AG10803 (cell line): Measurements from ENCODE around the gene CWH43.
"Not testable (repeated sequence)": the region's sequence is repeated elsewhere in the genome, so short reads cannot be mapped to it uniquely, and the experiment has no call there.

Experiments used
- DNase-seq: peaks from one replicate; pipeline ENCODE4 v3.0.0; 2010; ENCODE audit warnings: low read depth
- H3K4me3 ChIP-seq: 2 replicates; pipeline ENCODE4 v1.5.1; 2011; ENCODE audit warnings: mild to moderate bottlenecking, low read length, control low read depth
- CTCF ChIP-seq: conservative IDR thresholded peaks from 2 replicates; pipeline ENCODE4 v1.5.1; 2011; ENCODE audit warnings: mild to moderate bottlenecking, low read length, control low read depth, inconsistent platforms

Gene CWH43

GRCh38 chr4:48974979-48975640 lies 11.0 kb upstream of the CWH43 start:
- no peak for TF ChIP-seq CTCF
- no peak for DNase-seq
- no peak overlapping the region for H3K4me3 ChIP-seq

- no peak for DNase-seq
- TF ChIP-seq CTCF = no peak
- no peak overlapping the region for H3K4me3 ChIP-seq
Observed at GRCh38 chr4:48976041-48976440, 10.0 kb upstream of the CWH43 start.

GRCh38 chr4:48979914-48980579 lies 6.0 kb upstream of the CWH43 start:
- no peak for DNase-seq
- TF ChIP-seq CTCF = no peak

GRCh38 chr4:48984005-48984404 lies 2.1 kb upstream of the CWH43 start:
- not testable (repeated sequence) for H3K4me3 ChIP-seq, DNase-seq

More at GRCh38 chr4:48979914-48980579, 6.0 kb upstream of the CWH43 start:
- no peak overlapping the region for H3K4me3 ChIP-seq

GRCh38 chr4:48985602-48985975 lies 486 bp upstream of the CWH43 start:
- no peak for TF ChIP-seq CTCF
- no peak for DNase-seq
- H3K4me3 ChIP-seq = no peak overlapping the region

- no peak overlapping the region for H3K4me3 ChIP-seq
- DNase-seq = no peak
- no peak for TF ChIP-seq CTCF
Observed at GRCh38 chr4:48986654-48987164, 634 bp downstream of the CWH43 start.

- no peak for DNase-seq
- H3K4me3 ChIP-seq = no peak overlapping the region
- no peak for TF ChIP-seq CTCF
Observed at GRCh38 chr4:48989461-48990203, 3.6 kb downstream of the CWH43 start.
